Ovary (tissue), 9 donors: Measurements from ENCODE around the gene TMSB10. TPM values are rescaled to one million over a fixed set of nuclear protein-coding genes. Genes with fewer than 3 reads are reported as not detected.

Source experiments
- DNase-seq, 5 donors: peaks; one replicate each; pipeline ENCODE4 v3.0.0-alpha.2; 2019 to 2020
- H3K27ac ChIP-seq, 2 donors: fragments of 200-600 bp; one replicate each; pipeline versions ENCODE4 v1.5.1 to v1.8.0; 2019 to 2022
- H3K27me3 ChIP-seq: fragments of 200-600 bp; one replicate; pipeline ENCODE4 v1.8.0; 2022
- H3K36me3 ChIP-seq: fragments of 200-600 bp; sonication (generic); one replicate; pipeline ENCODE4 v1.5.1; 2019
- H3K4me1 ChIP-seq: one replicate; pipeline ENCODE4 v1.8.1; 2013; ENCODE audit warnings: mild to moderate bottlenecking, moderate library complexity; ENCODE audit not compliant: insufficient read depth
- H3K4me3 ChIP-seq: fragments of 200-600 bp; sonication (generic); one replicate; pipeline ENCODE4 v1.5.1; 2017
- H3K9me3 ChIP-seq, 2 donors: fragments of 200-600 bp in 1 of 2; sonication (generic) in 1 of 2; one replicate each; pipeline versions ENCODE4 v1.5.1 to v1.8.1; 2013 to 2019; ENCODE audit warnings: mild to moderate bottlenecking in 1 of 2, moderate library complexity in 1 of 2
- EP300 ChIP-seq: sonication (generic); formaldehyde crosslinking; IDR thresholded peaks from one replicate; pipeline ENCODE4 v1.6.1; 2017; ENCODE audit warnings: antibody characterized with exemption
- POLR2A ChIP-seq: fragments of 450-650 bp; IDR thresholded peaks from one replicate; pipeline ENCODE4 v1.6.1; 2017; ENCODE audit warnings: antibody characterized with exemption, mild to moderate bottlenecking, moderate library complexity
- WGBS, 3 donors: extraction: QIAGEN DNeasy Blood & Tissue Kit in 1 of 3; methylation state at CpG; one replicate each; pipeline versions ENCODE4 v1.1.5 to v1.1.7; 2013 to 2017; 5-methylcytosine and 5-hydroxymethylcytosine counted together
- intact Hi-C, 4 donors: fragments of 100-400 bp; cut with DNase I; formaldehyde crosslinking; loops; one replicate each; pipeline versions ENCODE4 v1.11.0 to v1.15.1; 2022 to 2023
- polyA plus RNA-seq, 2 donors: library from polyadenylated mRNA; stranded (reverse); fragments of 200-250 nt in 1 of 2; fragments of 350-450 nt in 1 of 2; fragmentation: Illumina TruSeq in 1 of 2; extraction: RNeasy Lipid Tissue Mini Kit (QIAGEN cat#74804) in 1 of 2; gene quantifications; one replicate each; pipeline ENCODE4 v1.2.3, GENCODE V29; 2013 to 2014
- total RNA-seq, 7 donors: library from RNA; depleted of rRNA in 2 of 7; stranded (reverse); fragments of >200 nt in 2 of 7; fragmentation: NEBNext Ultra II Directional in 3 of 7; extraction: Animal tissue kit (Norgen Biotek cat#: 25700) in 3 of 7; gene quantifications; one replicate each; pipeline versions ENCODE4 v1.1.0 to v1.2.4, GENCODE V29; 2016 to 2023
- TF ChIP-seq, protein P1 (sequence below), 3 donors: fragments of 450-650 bp in 2 of 3; fragments of 200-600 bp in 1 of 3; IDR thresholded peaks; one replicate each; pipeline versions ENCODE4 v1.5.1 to v1.8.0; 2016 to 2022; ENCODE audit warnings: antibody characterized with exemption in 3 of 3, mild to moderate bottlenecking in 1 of 3
- donor health status: DM: no; HTN: no; CAD: no; lungs with moderate emphysema.
- donor health status: DM: no; HTN: no; CAD: no.
- donor health status: Bipolar disorder and iron deficiency.
- donor health status: DM: yes; HTN: yes; CAD: no.
- donor health status: DM: no; HTN: no; CAD: no.
- donor health status: DM: yes; HTN: yes; CAD: no.

The TMSB10 gene
- total and polyA plus RNA-seq, 9 donors: 1,247 to 5,558 (median 2,639) TPM

- Histone ChIP-seq H3K4me3 (no peak overlapping the region), H3K27ac (peak overlapping the region in 1 of 2 donors; percentile 66), H3K4me1 (peaks cover 15% of the 10 kb centered on the region), H3K9me3 (no peaks in the 10 kb centered on the region), H3K27me3 (no peaks in the 10 kb centered on the region), H3K36me3 (no peaks in the 10 kb centered on the region)
- TF ChIP-seq POLR2A (no peak), EP300 (no peak)
- TF ChIP-seq, protein P1, sequence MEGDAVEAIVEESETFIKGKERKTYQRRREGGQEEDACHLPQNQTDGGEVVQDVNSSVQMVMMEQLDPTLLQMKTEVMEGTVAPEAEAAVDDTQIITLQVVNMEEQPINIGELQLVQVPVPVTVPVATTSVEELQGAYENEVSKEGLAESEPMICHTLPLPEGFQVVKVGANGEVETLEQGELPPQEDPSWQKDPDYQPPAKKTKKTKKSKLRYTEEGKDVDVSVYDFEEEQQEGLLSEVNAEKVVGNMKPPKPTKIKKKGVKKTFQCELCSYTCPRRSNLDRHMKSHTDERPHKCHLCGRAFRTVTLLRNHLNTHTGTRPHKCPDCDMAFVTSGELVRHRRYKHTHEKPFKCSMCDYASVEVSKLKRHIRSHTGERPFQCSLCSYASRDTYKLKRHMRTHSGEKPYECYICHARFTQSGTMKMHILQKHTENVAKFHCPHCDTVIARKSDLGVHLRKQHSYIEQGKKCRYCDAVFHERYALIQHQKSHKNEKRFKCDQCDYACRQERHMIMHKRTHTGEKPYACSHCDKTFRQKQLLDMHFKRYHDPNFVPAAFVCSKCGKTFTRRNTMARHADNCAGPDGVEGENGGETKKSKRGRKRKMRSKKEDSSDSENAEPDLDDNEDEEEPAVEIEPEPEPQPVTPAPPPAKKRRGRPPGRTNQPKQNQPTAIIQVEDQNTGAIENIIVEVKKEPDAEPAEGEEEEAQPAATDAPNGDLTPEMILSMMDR (IDR thresholded peaks at IDR 0.05): no peak
- WGBS, 3 donors: 5 to 15% (median 9%) methylated on average over 7 of the region's 7 CpGs
- intact Hi-C loops: no loop called here
- peak in 4 of 5 donors; percentile 56 to 76 (median 66) for DNase-seq
Measured at GRCh38 chr2:84894758-84895520, 10.5 kb upstream of the TMSB10 start.

- Histone ChIP-seq H3K9me3 (no peaks in the 10 kb centered on the region), H3K4me3 (no peak overlapping the region), H3K27me3 (no peaks in the 10 kb centered on the region), H3K36me3 (no peaks in the 10 kb centered on the region), H3K27ac (no peak overlapping the region), H3K4me1 (peaks cover 15% of the 10 kb centered on the region)
- 19 to 27% (median 19%) methylated on average over 2 of the region's 2 CpGs for WGBS, 3 donors
- DNase-seq: no peak
- TF ChIP-seq POLR2A (no peak), EP300 (no peak)
- TF ChIP-seq, protein P1 (IDR thresholded peaks at IDR 0.05): no peak
- intact Hi-C loops: no loop called here
Measured at GRCh38 chr2:84896567-84896966, 8.9 kb upstream of the TMSB10 start.

GRCh38 chr2:84897773-84898172 lies 7.7 kb upstream of the TMSB10 start:
- Histone ChIP-seq H3K4me3 (no peak overlapping the region), H3K4me1 (peaks cover 15% of the 10 kb centered on the region), H3K9me3 (no peaks in the 10 kb centered on the region), H3K27me3 (no peaks in the 10 kb centered on the region), H3K36me3 (no peaks in the 10 kb centered on the region), H3K27ac (peak overlapping the region in 1 of 2 donors; percentile 65)
- 51 to 56% (median 52%) methylated on average over 1 of the region's 1 CpG for WGBS, 3 donors
- intact Hi-C loops: no loop called here
- DNase-seq: no peak
- TF ChIP-seq POLR2A (no peak), EP300 (no peak)
- TF ChIP-seq, protein P1 (IDR thresholded peaks at IDR 0.05): no peak

DNA sequence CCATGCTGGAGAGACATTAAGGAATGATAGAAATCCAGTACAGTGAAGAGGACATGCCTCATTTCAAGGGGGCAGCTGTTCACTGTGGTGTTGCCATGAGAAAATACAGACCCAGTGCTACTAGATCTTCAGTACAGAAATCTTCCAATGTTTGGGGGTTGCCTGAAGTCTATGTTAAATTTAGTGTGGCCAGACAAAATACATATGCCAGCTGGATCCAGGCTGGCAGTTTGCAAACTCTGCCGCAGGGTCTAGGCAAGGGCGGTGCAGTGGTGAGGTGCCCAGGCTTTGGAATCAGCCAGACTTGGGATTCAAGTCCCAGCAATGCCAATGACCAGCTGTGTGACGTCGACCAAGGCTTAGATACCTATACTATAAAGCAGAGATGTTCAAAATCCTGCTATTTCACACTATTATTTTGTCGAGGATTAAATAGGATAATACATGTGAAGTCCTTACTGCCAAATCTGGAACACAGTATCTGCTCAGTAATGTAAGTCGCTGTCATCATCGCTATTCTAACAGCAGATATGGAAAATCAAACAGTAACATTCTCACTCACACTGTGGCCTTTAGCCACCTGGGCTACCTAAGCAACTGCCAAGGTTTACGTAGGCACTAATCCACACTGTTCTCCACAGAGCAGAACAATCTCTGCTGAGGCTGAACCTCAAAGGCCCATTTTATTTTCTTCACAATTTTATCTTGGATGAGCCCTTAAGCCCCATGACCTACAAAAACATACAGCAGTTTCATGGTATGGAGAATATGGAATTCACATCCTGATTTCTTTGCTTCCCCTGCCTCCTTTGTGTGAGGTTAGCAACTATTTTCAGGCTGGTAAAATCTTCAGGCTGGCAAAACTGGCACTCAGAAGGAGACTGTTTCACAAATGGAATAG lies 5.9 kb upstream of the TMSB10 start:
- Histone ChIP-seq H3K4me1 (peaks cover 19% of the 10 kb centered on the region), H3K27ac (peak overlapping the region; percentile 34 to 65), H3K36me3 (no peaks in the 10 kb centered on the region), H3K4me3 (no peak overlapping the region), H3K27me3 (no peaks in the 10 kb centered on the region), H3K9me3 (no peaks in the 10 kb centered on the region)
- no peak for DNase-seq
- WGBS, 3 donors: 54 to 73% (median 66%) methylated on average over 8 of the region's 8 CpGs
- intact Hi-C loops: no loop called here
- no peak for TF ChIP-seq EP300
- TF ChIP-seq, protein P1 (IDR thresholded peaks at IDR 0.05): no peak
- no peak for TF ChIP-seq POLR2A
